ENCODE results near the gene KCNJ18. TPM values are rescaled to one million over a fixed set of nuclear protein-coding genes. Genes with fewer than 3 reads are reported as not detected.
"Not testable (repeated sequence)": the region's sequence is repeated elsewhere in the genome, so short reads cannot be mapped to it uniquely, and the experiment has no call there.

KCNJ18 gene
- total RNA-seq, 6 experiments from 2014 or later, result not detected

- TF ChIP-seq, protein P1, sequence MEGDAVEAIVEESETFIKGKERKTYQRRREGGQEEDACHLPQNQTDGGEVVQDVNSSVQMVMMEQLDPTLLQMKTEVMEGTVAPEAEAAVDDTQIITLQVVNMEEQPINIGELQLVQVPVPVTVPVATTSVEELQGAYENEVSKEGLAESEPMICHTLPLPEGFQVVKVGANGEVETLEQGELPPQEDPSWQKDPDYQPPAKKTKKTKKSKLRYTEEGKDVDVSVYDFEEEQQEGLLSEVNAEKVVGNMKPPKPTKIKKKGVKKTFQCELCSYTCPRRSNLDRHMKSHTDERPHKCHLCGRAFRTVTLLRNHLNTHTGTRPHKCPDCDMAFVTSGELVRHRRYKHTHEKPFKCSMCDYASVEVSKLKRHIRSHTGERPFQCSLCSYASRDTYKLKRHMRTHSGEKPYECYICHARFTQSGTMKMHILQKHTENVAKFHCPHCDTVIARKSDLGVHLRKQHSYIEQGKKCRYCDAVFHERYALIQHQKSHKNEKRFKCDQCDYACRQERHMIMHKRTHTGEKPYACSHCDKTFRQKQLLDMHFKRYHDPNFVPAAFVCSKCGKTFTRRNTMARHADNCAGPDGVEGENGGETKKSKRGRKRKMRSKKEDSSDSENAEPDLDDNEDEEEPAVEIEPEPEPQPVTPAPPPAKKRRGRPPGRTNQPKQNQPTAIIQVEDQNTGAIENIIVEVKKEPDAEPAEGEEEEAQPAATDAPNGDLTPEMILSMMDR (IDR thresholded peaks at IDR 0.05), result no peak
- no peak for DNase-seq
- no peak overlapping the region for H3K27ac Mint-ChIP-seq
- H3K4me3 Mint-ChIP-seq, result no peak overlapping the region
- H3K27me3 Mint-ChIP-seq (ENCODE audit: insufficient read depth), result peaks cover 2% of the 10 kb centered on the region; the same call in 1 of the 2 replicates
- H3K36me3 Mint-ChIP-seq (ENCODE audit: low read depth), result no peaks in the 10 kb centered on the region
- peaks cover 33% of the 10 kb centered on the region for H3K9me3 Mint-ChIP-seq
- no peaks in the 10 kb centered on the region for H3K4me1 Mint-ChIP-seq (ENCODE audit: low read depth)
Measured at GRCh38 chr17:21705021-21705601, 12.8 kb downstream of the KCNJ18 start.

DNA sequence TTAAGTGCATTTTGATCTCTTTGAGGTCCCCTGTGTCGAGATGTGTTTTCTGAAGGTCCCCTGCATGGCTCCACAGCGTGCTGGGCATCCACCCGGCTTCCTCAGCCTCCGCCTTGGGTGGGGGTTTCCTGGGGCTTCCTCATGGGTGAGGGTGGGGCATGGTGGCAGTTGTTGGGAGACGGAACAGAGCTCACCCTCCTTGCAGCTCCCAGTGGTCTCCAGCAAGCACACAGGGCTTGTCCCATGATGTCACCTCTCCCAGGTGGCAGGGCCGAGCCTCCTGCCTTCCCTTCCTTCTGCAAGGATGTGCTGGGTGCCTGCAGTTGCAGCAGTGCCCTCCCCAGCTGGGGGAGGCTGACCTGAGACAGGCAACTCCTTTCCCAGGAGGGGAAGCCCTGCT is 13.4 kb downstream of the KCNJ18 start:
- peaks cover 33% of the 10 kb centered on the region for H3K9me3 Mint-ChIP-seq

GRCh38 chr17:21706546-21706945 is 14.2 kb downstream of the KCNJ18 start:
- H3K36me3 Mint-ChIP-seq (ENCODE audit: low read depth); DNase-seq; H3K27me3 Mint-ChIP-seq (ENCODE audit: insufficient read depth); H3K27ac Mint-ChIP-seq; H3K4me3 Mint-ChIP-seq; H3K4me1 Mint-ChIP-seq (ENCODE audit: low read depth): not testable (repeated sequence)
- H3K9me3 Mint-ChIP-seq, result peaks cover 39% of the 10 kb centered on the region

More for the DNA sequence above, 13.4 kb downstream of the KCNJ18 start:
- not testable (repeated sequence) for H3K4me3 Mint-ChIP-seq; H3K27me3 Mint-ChIP-seq (ENCODE audit: insufficient read depth); DNase-seq; H3K4me1 Mint-ChIP-seq (ENCODE audit: low read depth); H3K36me3 Mint-ChIP-seq (ENCODE audit: low read depth); H3K27ac Mint-ChIP-seq

DNA sequence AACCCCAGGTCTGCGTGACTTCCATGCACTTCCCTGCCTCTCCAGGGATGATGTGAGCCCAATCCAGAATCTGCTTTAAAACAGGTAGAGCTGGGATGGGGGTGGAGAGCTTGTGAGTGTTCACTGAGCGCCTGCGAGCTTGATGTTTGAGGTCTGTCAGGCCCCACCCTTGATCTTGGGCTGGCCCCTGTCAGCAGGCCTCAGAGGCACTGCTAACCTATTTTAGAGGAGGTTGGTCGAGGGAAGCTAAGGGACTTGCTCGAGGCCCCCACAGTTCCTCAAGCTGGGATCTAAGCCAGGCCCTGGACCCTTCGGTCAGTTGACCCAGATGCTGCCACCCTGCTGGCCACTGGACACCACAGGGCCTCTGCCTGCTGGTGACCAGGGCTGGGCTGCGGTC is 14.8 kb downstream of the KCNJ18 start:
- DNase-seq, H3K27ac Mint-ChIP-seq: not testable (repeated sequence)

DNA sequence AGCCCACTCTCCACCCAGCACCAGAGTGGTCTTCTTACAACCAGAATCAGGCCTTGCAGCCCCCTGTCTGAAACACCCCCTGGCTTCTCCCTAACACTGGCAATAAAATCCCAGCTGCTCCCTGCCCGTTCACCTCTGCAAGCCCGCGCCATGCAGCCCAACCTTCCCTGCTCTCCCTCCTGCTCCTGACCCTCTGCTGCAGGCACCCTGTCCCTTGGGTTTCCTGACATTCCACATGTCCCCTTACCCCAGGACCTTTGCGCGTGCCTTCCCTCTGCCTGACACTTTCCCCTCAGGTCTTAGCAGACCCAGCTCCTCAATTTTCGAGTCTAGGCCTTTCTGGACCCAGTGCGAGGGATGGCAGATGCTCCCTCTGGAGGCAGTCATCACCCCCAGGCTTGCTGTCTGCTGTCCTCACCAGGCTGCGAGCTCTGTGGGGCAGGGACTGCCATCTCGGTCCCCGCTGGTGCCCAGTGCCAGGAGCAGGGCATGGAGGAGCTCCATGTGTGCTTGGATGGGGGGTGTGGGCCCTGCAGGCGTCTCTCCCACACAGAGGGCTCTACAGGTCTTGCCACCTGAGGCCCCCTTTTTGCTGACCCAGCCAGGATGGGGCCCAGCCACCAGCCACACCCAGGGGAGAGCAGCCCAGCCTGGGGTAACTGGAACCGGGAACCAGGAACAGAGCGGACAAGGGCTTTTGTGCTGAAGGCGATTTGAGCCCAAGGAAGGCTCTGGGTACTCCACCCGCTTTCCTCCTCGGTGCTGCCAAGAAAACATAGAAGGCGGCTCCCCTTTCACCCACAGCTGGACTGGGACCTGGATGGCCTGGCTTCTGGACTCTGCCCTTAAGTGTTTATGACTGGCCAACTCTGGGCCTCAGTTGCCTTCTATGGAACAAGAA is 15.6 kb downstream of the KCNJ18 start:
- not testable (repeated sequence) for H3K4me3 Mint-ChIP-seq; H3K36me3 Mint-ChIP-seq (ENCODE audit: low read depth); H3K27ac Mint-ChIP-seq; DNase-seq; H3K27me3 Mint-ChIP-seq (ENCODE audit: insufficient read depth); H3K4me1 Mint-ChIP-seq (ENCODE audit: low read depth)
- H3K9me3 Mint-ChIP-seq, result peaks cover 40% of the 10 kb centered on the region

More for the DNA sequence above, 14.8 kb downstream of the KCNJ18 start:
- not testable (repeated sequence) for H3K4me3 Mint-ChIP-seq; H3K27me3 Mint-ChIP-seq (ENCODE audit: insufficient read depth); H3K36me3 Mint-ChIP-seq (ENCODE audit: low read depth); H3K4me1 Mint-ChIP-seq (ENCODE audit: low read depth)
- H3K9me3 Mint-ChIP-seq, result peaks cover 43% of the 10 kb centered on the region

DNA sequence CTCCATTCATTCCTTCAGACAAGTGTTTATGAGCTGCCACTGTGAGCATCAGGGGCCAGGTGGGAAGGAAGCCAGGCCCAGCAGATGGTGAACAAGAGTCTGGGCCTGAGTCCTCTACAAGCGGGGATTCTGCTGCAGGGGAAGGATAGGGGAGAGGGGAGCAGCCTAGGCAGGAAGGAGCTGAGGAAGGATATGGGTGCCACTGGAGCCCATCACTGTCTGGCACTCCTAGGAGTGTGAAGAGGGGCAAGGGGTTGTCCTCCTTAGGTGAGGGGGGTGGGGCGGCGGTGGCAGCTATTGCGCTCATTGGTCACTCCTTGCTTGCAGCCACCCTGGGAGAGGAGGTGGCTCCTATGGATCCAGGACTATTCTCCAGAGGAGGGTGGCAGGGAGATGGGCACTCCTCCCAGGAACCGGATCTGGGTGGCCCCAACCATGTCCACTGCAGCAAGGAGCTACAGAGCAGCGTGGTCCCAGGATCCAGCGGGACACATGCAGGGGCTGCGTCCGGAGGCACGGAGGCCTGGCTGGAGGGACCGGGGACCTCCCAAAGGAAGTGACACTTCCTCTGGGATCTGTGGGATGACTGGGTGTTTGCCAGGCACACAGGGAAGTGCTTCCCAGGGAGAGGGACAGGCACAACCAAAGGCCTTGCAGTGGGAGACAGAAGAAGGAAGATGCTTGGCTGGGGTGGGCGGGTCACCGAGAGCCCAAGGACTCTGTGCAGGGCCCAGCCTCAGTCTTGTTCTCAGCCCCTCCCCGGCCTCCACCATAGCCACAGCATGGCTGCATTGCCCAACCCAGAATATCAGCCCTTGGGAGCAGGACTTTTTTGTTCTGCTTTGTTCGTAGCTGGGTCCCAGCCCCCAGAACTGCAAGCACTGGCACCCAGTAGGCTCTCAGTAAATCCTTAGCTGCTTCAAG is 16.6 kb downstream of the KCNJ18 start:
- peaks cover 40% of the 10 kb centered on the region for H3K9me3 Mint-ChIP-seq
- not testable (repeated sequence) for H3K27me3 Mint-ChIP-seq (ENCODE audit: insufficient read depth); DNase-seq; H3K4me1 Mint-ChIP-seq (ENCODE audit: low read depth); H3K4me3 Mint-ChIP-seq; H3K36me3 Mint-ChIP-seq (ENCODE audit: low read depth); H3K27ac Mint-ChIP-seq

GRCh38 chr17:21709994-21710393 is 17.7 kb downstream of the KCNJ18 start:
- H3K4me3 Mint-ChIP-seq; H3K27ac Mint-ChIP-seq; H3K36me3 Mint-ChIP-seq (ENCODE audit: low read depth); H3K4me1 Mint-ChIP-seq (ENCODE audit: low read depth); H3K27me3 Mint-ChIP-seq (ENCODE audit: insufficient read depth); DNase-seq: not testable (repeated sequence)
- H3K9me3 Mint-ChIP-seq, result peaks cover 32% of the 10 kb centered on the region

GRCh38 chr17:21710486-21710885 is 18.2 kb downstream of the KCNJ18 start:
- not testable (repeated sequence) for DNase-seq; H3K4me3 Mint-ChIP-seq; H3K27me3 Mint-ChIP-seq (ENCODE audit: insufficient read depth); H3K27ac Mint-ChIP-seq; H3K4me1 Mint-ChIP-seq (ENCODE audit: low read depth); H3K36me3 Mint-ChIP-seq (ENCODE audit: low read depth)
- H3K9me3 Mint-ChIP-seq, result peaks cover 27% of the 10 kb centered on the region
